GM10266 (cell line): ENCODE data around the gene STXBP4.
A peak's percentile ranks its signal among the peaks of the same experiment; 100 is the strongest.

ENCODE experiments used
- DNase-seq: peaks from one replicate; pipeline ENCODE4 v3.0.0; 2012; ENCODE audit errors: extremely low spot score
- TF ChIP-seq, protein P1 (sequence below): IDR thresholded peaks from 2 replicates; pipeline ENCODE4 v1.5.1; 2012; ENCODE audit warnings: mild to moderate bottlenecking, low read depth; ENCODE audit not compliant: control insufficient read depth, insufficient read depth; ENCODE audit errors: missing control alignments

STXBP4 gene

DNA sequence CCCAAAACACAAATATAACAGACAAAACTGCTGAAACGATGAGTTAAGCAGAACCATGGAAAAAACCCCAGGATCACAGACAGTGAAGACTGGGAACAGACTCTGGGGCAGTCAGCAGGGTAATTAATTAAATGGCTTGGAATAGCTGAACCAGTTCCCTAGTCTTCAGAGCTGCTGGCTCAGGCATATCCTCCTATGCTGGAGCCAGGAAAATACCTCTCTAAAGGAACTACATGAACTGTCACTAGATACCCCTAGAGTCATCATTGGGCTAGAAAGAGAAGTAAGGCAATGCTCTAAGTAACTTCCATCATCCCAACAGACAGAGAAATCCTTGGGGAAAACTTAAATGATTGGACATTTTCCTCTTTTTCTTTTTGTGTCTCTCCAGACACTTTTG, 113.0 kb downstream of the STXBP4 start:
- DNase-seq: no peak
- TF ChIP-seq, protein P1, sequence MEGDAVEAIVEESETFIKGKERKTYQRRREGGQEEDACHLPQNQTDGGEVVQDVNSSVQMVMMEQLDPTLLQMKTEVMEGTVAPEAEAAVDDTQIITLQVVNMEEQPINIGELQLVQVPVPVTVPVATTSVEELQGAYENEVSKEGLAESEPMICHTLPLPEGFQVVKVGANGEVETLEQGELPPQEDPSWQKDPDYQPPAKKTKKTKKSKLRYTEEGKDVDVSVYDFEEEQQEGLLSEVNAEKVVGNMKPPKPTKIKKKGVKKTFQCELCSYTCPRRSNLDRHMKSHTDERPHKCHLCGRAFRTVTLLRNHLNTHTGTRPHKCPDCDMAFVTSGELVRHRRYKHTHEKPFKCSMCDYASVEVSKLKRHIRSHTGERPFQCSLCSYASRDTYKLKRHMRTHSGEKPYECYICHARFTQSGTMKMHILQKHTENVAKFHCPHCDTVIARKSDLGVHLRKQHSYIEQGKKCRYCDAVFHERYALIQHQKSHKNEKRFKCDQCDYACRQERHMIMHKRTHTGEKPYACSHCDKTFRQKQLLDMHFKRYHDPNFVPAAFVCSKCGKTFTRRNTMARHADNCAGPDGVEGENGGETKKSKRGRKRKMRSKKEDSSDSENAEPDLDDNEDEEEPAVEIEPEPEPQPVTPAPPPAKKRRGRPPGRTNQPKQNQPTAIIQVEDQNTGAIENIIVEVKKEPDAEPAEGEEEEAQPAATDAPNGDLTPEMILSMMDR: no peak

DNA sequence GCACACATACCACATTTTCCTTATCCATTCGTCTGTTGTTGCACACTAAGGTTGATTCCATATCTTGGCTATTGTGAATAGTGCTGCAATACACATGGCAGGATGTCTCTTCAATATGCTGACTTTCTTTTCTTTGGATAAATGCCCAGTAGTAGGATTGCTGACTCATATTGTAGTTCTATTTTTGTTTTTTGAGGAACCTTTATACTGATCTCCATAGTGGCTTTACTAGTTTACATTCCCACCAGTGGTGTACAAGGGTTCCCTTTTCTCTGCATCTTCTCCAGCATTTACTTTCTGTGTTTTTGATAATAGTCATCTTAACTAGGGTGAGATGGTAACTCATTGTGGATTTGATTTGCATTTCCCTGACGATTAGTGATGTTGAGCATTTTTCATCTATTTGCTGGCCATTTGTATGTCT, 118.1 kb downstream of the STXBP4 start:
- TF ChIP-seq, protein P1: no peak
- no peak for DNase-seq

DNA sequence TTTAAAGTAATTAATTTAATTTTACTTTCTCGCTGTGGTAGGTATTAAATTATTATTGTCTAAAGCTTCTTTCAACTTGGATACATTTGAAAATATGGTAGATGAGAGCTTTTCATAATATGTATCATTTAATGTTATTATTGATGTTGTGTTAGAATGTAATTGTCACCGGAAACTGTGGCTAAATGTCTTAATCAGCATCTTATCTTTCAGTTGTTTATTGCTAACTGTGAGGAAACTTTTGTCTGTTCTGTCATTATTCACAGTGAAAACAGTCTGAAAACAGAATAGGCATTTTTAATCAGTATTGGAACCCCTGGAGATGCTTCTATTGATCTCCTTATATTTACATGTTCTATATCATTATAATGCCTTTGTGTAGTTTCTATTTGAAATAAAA, 120.7 kb downstream of the STXBP4 start:
- DNase-seq: no peak
- TF ChIP-seq, protein P1: no peak

DNA sequence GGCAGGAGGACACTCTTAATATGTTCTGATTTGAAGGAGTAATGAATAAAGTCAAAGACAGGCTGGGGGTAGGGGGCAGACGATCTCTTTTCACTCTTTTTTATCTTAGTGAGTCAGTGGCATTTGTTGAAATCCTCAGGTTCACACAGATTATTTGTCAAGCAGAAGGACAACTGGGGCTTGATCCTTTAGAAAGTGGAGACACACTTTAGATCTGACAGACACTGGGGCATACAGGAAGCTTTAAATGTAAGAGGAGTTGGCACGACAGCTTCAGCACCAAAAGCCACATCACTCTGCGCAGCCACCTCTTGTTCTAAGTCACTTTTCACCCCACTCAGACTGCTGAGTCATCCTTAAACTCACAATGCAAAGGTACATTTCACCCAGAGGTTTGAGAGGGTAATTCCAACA, 121.5 kb downstream of the STXBP4 start:
- TF ChIP-seq, protein P1: no peak
- DNase-seq: peak; percentile 38

DNA sequence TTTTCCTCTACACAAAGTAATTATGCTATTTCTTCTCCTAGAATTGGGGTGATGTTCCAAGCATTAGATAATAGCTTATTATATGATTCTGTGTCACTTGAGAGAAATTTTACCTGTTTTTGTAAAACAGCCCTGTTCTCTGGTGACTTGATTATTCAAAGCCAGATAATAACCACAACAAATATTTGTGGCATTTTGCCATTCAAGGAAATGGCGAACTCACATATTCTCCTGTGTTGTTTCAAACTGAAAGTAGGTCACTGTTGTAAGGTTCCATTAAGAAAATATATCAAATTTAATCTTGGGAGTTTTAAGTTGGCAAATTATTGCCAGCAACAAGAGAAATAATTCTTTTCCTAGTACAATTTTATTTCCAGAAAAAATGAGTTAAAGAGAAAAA, 124.8 kb downstream of the STXBP4 start:
- no peak for DNase-seq
- TF ChIP-seq, protein P1: no peak

DNA sequence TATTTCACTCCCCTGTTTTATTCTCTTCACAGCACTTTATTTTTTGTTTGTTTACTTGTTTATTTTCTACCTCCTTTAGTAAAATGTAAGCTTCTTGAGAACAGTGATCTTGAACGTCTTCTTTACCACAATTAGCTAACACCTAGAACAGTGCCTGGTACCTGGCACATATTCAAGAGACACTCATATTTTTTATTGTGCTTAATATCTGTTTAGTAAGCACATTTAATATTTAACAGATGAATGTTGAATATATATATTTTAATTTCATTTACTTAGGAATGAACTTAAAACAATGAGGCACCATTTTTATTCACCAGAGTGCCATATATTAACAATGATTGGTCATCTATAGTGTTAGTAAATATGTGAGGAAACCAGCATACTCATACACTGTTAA, 130.2 kb downstream of the STXBP4 start:
- DNase-seq: no peak
- TF ChIP-seq, protein P1: no peak

DNA sequence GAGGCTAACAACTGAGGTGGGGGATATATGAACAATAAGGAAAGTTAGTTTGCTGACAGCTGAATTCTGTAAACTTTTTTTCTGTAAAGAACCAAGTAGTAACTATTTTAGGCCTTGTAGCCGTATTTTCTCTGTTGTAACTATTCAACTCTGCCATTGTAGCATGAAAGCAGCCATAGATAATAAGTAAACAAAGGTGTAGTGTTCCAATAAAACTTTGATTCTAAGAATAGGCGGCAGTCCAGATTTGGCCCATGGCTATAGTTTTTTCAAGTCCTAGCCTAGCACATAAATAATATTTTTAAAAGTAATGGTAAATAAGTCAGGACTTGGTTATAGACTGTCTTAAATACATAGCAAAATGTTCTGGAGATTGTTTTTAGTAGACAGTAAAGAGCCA, 142.0 kb downstream of the STXBP4 start:
- DNase-seq: no peak
- TF ChIP-seq, protein P1: no peak
